ENCODE results near the gene C9. TPM values are rescaled to one million over a fixed set of nuclear protein-coding genes. Genes with fewer than 3 reads are reported as not detected.

Gene C9
- total RNA-seq, 1 donor from 2014 or later, result not detected

GRCh38 chr5:39399135-39400036 lies 35.1 kb upstream of the C9 start:
- TF ChIP-seq, protein P1, sequence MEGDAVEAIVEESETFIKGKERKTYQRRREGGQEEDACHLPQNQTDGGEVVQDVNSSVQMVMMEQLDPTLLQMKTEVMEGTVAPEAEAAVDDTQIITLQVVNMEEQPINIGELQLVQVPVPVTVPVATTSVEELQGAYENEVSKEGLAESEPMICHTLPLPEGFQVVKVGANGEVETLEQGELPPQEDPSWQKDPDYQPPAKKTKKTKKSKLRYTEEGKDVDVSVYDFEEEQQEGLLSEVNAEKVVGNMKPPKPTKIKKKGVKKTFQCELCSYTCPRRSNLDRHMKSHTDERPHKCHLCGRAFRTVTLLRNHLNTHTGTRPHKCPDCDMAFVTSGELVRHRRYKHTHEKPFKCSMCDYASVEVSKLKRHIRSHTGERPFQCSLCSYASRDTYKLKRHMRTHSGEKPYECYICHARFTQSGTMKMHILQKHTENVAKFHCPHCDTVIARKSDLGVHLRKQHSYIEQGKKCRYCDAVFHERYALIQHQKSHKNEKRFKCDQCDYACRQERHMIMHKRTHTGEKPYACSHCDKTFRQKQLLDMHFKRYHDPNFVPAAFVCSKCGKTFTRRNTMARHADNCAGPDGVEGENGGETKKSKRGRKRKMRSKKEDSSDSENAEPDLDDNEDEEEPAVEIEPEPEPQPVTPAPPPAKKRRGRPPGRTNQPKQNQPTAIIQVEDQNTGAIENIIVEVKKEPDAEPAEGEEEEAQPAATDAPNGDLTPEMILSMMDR (IDR thresholded peaks at IDR 0.05; ENCODE audit: partially characterized antibody, unreplicated experiment), result no peak
- Mint-ChIP-seq H3K27me3 (ENCODE audit: unreplicated experiment) (no peaks in the 10 kb centered on the region), H3K4me3 (ENCODE audit: unreplicated experiment) (no peak overlapping the region), H3K36me3 (ENCODE audit: unreplicated experiment) (no peaks in the 10 kb centered on the region), H3K27ac (ENCODE audit: unreplicated experiment) (no peak overlapping the region), H3K4me1 (ENCODE audit: low read depth, unreplicated experiment) (no peaks in the 10 kb centered on the region), H3K9me3 (ENCODE audit: unreplicated experiment) (no peaks in the 10 kb centered on the region)
- DNase-seq, result no peak

GRCh38 chr5:39396843-39397242 lies 32.5 kb upstream of the C9 start:
- TF ChIP-seq, protein P1 (IDR thresholded peaks at IDR 0.05; ENCODE audit: partially characterized antibody, unreplicated experiment), result no peak
- Mint-ChIP-seq H3K4me1 (ENCODE audit: low read depth, unreplicated experiment) (no peaks in the 10 kb centered on the region), H3K4me3 (ENCODE audit: unreplicated experiment) (no peak overlapping the region), H3K9me3 (ENCODE audit: unreplicated experiment) (no peaks in the 10 kb centered on the region), H3K27me3 (ENCODE audit: unreplicated experiment) (no peaks in the 10 kb centered on the region), H3K36me3 (ENCODE audit: unreplicated experiment) (no peaks in the 10 kb centered on the region), H3K27ac (ENCODE audit: unreplicated experiment) (no peak overlapping the region)
- DNase-seq, result no peak

GRCh38 chr5:39395521-39395920 lies 31.2 kb upstream of the C9 start:
- Mint-ChIP-seq H3K9me3 (ENCODE audit: unreplicated experiment) (no peaks in the 10 kb centered on the region), H3K4me1 (ENCODE audit: low read depth, unreplicated experiment) (no peaks in the 10 kb centered on the region), H3K36me3 (ENCODE audit: unreplicated experiment) (no peaks in the 10 kb centered on the region), H3K27me3 (ENCODE audit: unreplicated experiment) (no peaks in the 10 kb centered on the region), H3K27ac (ENCODE audit: unreplicated experiment) (no peak overlapping the region), H3K4me3 (ENCODE audit: unreplicated experiment) (no peak overlapping the region)
- TF ChIP-seq, protein P1 (IDR thresholded peaks at IDR 0.05; ENCODE audit: partially characterized antibody, unreplicated experiment), result no peak
- DNase-seq, result no peak

- H3K27ac Mint-ChIP-seq (ENCODE audit: unreplicated experiment), result no peak overlapping the region
- TF ChIP-seq, protein P1 (IDR thresholded peaks at IDR 0.05; ENCODE audit: partially characterized antibody, unreplicated experiment), result no peak
- no peaks in the 10 kb centered on the region for H3K36me3 Mint-ChIP-seq (ENCODE audit: unreplicated experiment)
- H3K4me3 Mint-ChIP-seq (ENCODE audit: unreplicated experiment), result no peak overlapping the region
- no peaks in the 10 kb centered on the region for H3K27me3 Mint-ChIP-seq (ENCODE audit: unreplicated experiment)
- H3K4me1 Mint-ChIP-seq (ENCODE audit: low read depth, unreplicated experiment), result no peaks in the 10 kb centered on the region
- DNase-seq, result no peak
- H3K9me3 Mint-ChIP-seq (ENCODE audit: unreplicated experiment), result no peaks in the 10 kb centered on the region
Observed at GRCh38 chr5:39394946-39395345, 30.7 kb upstream of the C9 start.

GRCh38 chr5:39390945-39391344 lies 26.6 kb upstream of the C9 start:
- no peak for DNase-seq
- H3K4me1 Mint-ChIP-seq (ENCODE audit: low read depth, unreplicated experiment), result no peaks in the 10 kb centered on the region
- TF ChIP-seq, protein P1 (IDR thresholded peaks at IDR 0.05; ENCODE audit: partially characterized antibody, unreplicated experiment), result no peak
- no peak overlapping the region for H3K4me3 Mint-ChIP-seq (ENCODE audit: unreplicated experiment)
- H3K36me3 Mint-ChIP-seq (ENCODE audit: unreplicated experiment), result no peaks in the 10 kb centered on the region
- no peak overlapping the region for H3K27ac Mint-ChIP-seq (ENCODE audit: unreplicated experiment)
- no peaks in the 10 kb centered on the region for H3K9me3 Mint-ChIP-seq (ENCODE audit: unreplicated experiment)
- no peaks in the 10 kb centered on the region for H3K27me3 Mint-ChIP-seq (ENCODE audit: unreplicated experiment)
